ENCODE results near the gene COL23A1. TPM values are rescaled to one million over a fixed set of nuclear protein-coding genes. Genes with fewer than 3 reads are reported as not detected.

COL23A1 gene
- total RNA-seq, 1 experiment from 2014 or later, result not detected

GRCh38 chr5:178201927-178202235 is 388.3 kb downstream of the COL23A1 start:
- no peak overlapping the region for H3K4me3 ChIP-seq (ENCODE audit: low read depth, low read length, poor library complexity, severe bottlenecking)
- no peaks in the 10 kb centered on the region for H3K9me3 ChIP-seq (ENCODE audit: low read depth, low read length, poor library complexity, severe bottlenecking)
- no peaks in the 10 kb centered on the region for H3K27me3 ChIP-seq (replicated peaks; ENCODE audit: insufficient read depth, low read depth, low read length, poor library complexity)
- H3K27ac ChIP-seq (ENCODE audit: low read depth, low read length, poor library complexity, severe bottlenecking), result no peak overlapping the region
- CTCF ChIA-PET, result no interaction called here
- H3K36me3 ChIP-seq (ENCODE audit: insufficient read depth, low read length, poor library complexity, severe bottlenecking), result peaks cover 16% of the 10 kb centered on the region
- intact Hi-C loops (cut with micrococcal nuclease; ENCODE audit: unreplicated experiment), result no loop called here
- no peak for DNase-seq (ENCODE audit: low spot score)
- POLR2A ChIA-PET (ENCODE audit: low non-redundant PET), result interaction anchor here (0.7 kb wide), 1 partner anchor 347 kb away, joined by 5 read pairs; no protein-coding TSS in a partner anchor
- H3K4me1 ChIP-seq (ENCODE audit: insufficient read depth, low read length, poor library complexity, severe bottlenecking), result peaks cover 6% of the 10 kb centered on the region
- no peak for TF ChIP-seq CTCF (conservative IDR thresholded peaks at IDR 0.05; ENCODE audit: low read depth, low read length)
- no peak for TF ChIP-seq EZH2 (IDR thresholded peaks at IDR 0.05; ENCODE audit: borderline replicate concordance, low read depth, low read length, poor library complexity, severe bottlenecking)
- BruUV-seq (replicated peaks), result no TSS peak

GRCh38 chr5:178201221-178201926 is 388.8 kb downstream of the COL23A1 start:
- Histone ChIP-seq H3K9me3 (ENCODE audit: low read depth, low read length, poor library complexity, severe bottlenecking) (no peaks in the 10 kb centered on the region), H3K36me3 (ENCODE audit: insufficient read depth, low read length, poor library complexity, severe bottlenecking) (peaks cover 11% of the 10 kb centered on the region), H3K4me3 (ENCODE audit: low read depth, low read length, poor library complexity, severe bottlenecking) (no peak overlapping the region), H3K4me1 (ENCODE audit: insufficient read depth, low read length, poor library complexity, severe bottlenecking) (peaks cover 3% of the 10 kb centered on the region), H3K27me3 (replicated peaks; ENCODE audit: insufficient read depth, low read depth, low read length, poor library complexity) (no peaks in the 10 kb centered on the region), H3K27ac (ENCODE audit: low read depth, low read length, poor library complexity, severe bottlenecking) (no peak overlapping the region)
- POLR2A ChIA-PET (ENCODE audit: low non-redundant PET), result interaction anchor here (0.7 kb wide), 2 partner anchors 12 to 347 kb away, joined by 5 to 6 read pairs; no protein-coding TSS in a partner anchor
- no peak for DNase-seq (ENCODE audit: low spot score)
- no TSS peak for BruUV-seq (replicated peaks)
- no peak for TF ChIP-seq CTCF (conservative IDR thresholded peaks at IDR 0.05; ENCODE audit: low read depth, low read length)
- TF ChIP-seq EZH2 (IDR thresholded peaks at IDR 0.05; ENCODE audit: borderline replicate concordance, low read depth, low read length, poor library complexity, severe bottlenecking), result no peak
- intact Hi-C loops (cut with micrococcal nuclease; ENCODE audit: unreplicated experiment), result no loop called here
- CTCF ChIA-PET, result no interaction called here

- intact Hi-C loops (cut with micrococcal nuclease; ENCODE audit: unreplicated experiment), result no loop called here
- no peaks in the 10 kb centered on the region for H3K4me1 ChIP-seq (ENCODE audit: insufficient read depth, low read length, poor library complexity, severe bottlenecking)
- no peak overlapping the region for H3K4me3 ChIP-seq (ENCODE audit: low read depth, low read length, poor library complexity, severe bottlenecking)
- CTCF ChIA-PET, result no interaction called here
- no peak for DNase-seq (ENCODE audit: low spot score)
- H3K27me3 ChIP-seq (replicated peaks; ENCODE audit: insufficient read depth, low read depth, low read length, poor library complexity), result no peaks in the 10 kb centered on the region
- H3K9me3 ChIP-seq (ENCODE audit: low read depth, low read length, poor library complexity, severe bottlenecking), result no peaks in the 10 kb centered on the region
- POLR2A ChIA-PET (ENCODE audit: low non-redundant PET), result interaction anchor here (0.6 kb wide), 1 partner anchor 617 kb away, joined by 6 read pairs; no protein-coding TSS in a partner anchor
- H3K36me3 ChIP-seq (ENCODE audit: insufficient read depth, low read length, poor library complexity, severe bottlenecking), result no peaks in the 10 kb centered on the region
- TF ChIP-seq EZH2 (IDR thresholded peaks at IDR 0.05; ENCODE audit: borderline replicate concordance, low read depth, low read length, poor library complexity, severe bottlenecking) (no peak), CTCF (conservative IDR thresholded peaks at IDR 0.05; ENCODE audit: low read depth, low read length) (no peak)
- no peak overlapping the region for H3K27ac ChIP-seq (ENCODE audit: low read depth, low read length, poor library complexity, severe bottlenecking)
- no TSS peak for BruUV-seq (replicated peaks)
These were observed 390.4 kb downstream of the COL23A1 start for GRCh38 chr5:178199581-178200434.
